Measurements from ENCODE around the gene TMEM147.

Gene TMEM147, protein sequence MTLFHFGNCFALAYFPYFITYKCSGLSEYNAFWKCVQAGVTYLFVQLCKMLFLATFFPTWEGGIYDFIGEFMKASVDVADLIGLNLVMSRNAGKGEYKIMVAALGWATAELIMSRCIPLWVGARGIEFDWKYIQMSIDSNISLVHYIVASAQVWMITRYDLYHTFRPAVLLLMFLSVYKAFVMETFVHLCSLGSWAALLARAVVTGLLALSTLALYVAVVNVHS

DNA sequence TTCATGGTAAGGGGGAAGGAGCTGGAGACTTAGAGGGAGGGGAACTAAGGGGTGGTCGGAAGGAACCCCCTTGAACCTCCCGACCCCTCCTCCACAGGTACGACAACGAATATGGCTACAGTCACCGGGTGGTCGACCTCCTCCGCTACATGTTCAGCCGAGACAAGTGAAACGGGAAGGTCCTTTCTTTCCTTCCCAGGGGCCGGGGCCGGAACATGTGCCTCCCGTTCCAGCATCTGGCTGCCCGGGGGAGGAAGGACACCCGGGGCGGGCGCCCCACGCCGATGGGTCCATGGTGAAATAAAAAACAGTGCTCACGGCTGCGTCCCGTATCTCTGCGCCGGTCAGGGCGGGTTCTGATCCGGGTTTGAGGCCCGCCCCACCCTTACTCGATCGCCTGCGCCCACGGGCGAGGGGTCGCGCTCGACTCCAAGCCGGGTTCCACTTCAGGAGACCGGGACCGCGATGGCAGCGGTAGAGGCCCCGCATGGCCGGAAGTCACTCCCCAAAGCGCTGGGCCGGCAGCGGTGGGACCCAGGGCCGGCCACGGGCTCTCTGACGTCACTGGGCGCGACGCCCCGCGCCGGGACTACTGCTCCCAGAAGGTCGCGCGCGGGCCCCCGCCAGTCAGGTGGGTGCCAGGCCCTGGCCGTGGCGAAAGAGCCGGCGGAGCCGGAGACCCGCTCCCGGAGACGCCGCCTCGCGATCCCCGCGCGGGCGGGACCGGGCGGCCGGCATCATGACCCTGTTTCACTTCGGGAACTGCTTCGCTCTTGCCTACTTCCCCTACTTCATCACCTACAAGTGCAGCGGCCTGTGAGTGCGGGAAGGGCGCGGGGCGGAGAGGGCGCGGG lies at the start of gene TMEM147:
Gene TMEM147, plus strand, starts transcription at position 626 of the 854 bp plus-strand sequence. Its CDS starts 114 bp downstream, at position 740.
- peak; percentile 83 for DNase-seq

DNA sequence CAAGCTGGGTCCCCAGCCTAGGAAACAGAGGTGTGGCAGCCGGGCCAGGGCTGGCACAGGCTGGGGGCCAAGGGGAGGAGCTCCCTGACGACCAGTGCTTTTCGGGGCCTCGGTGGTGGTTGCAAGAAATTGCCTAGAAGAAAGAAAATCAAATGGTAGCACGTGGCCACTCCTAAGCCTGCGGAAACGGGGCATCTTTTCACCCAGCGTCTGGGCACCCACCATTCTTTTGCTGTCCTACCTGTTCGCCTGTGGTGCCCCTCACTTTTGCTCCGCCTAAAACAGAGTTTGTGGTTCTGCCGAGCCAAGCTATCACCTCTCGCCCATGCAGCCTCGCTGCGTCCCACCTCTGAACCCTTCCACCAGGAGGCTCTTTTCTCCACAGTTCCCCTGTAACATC lies 48.0 kb upstream of the TMEM147 start:
- DNase-seq: no peak

- DNase-seq: no peak
Measured at GRCh38 chr19:35498220-35498619, 47.2 kb upstream of the TMEM147 start.

DNA sequence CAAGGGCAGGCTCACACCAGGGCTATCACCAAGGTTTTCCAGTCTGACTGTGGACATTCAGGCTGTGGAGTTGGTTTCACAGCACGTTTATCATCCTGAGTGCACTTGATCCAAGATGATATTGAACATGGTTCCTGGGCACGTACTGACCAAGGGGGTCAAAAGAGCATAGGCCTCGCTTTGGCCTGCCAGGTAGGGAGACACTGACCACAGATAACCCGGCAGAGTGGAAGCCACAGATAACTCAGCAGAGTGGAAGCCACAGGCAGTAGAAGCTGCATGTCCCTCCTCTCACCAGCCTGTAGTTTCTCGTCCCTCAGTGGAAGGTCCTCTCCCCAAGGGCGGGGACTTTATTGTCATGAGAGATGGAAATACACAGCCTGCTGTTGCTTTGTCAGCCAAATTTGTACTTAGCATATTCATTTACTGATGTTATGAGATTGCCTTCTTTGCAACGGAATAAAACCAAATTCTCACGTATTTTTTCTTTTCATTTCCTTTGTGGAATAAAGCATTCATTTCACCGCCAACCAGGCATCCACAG lies 46.4 kb upstream of the TMEM147 start:
- no peak for DNase-seq

GRCh38 chr19:35500611-35501010 lies 44.8 kb upstream of the TMEM147 start:
- DNase-seq: no peak

DNA sequence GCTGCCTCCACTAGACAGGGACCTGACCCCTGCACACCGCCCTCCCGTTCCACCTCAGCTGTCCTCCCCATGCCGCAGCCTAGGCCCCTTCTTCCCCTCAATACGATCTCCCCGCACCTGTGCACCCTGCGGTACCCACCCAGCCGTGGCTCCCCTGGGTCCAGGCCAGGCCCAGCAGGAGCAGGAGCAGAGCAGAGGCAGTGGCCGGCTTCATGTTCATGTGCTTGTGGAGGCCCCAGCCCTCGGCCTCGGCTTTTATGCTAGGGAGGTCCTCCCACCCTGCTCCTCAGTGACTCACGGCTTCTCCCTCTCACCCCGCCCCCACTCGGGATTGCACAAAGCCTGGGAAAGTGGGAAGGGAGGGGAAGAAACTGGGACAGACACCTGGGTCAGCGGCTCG lies 43.7 kb upstream of the TMEM147 start:
- no peak for DNase-seq

DNA sequence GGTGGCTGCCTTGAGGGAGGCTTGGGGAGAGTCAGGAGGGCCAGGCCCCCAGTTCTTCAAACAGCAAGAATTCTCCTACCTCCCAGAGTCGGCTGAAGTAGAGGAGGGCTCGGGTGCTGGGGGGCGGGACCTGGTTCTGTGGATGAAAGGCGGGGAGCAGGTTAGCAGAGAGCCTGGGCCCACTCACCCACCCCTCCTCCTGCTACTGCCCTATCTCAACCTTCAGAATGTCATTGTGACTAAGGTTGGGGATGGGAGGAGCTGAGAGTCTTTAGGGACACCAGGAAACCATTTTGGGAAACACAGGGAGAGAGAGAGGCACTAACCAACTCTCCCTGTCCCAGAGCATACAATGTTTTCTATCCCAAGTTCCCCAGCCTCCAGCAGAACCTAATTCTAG lies 42.7 kb upstream of the TMEM147 start:
- DNase-seq: no peak

DNA sequence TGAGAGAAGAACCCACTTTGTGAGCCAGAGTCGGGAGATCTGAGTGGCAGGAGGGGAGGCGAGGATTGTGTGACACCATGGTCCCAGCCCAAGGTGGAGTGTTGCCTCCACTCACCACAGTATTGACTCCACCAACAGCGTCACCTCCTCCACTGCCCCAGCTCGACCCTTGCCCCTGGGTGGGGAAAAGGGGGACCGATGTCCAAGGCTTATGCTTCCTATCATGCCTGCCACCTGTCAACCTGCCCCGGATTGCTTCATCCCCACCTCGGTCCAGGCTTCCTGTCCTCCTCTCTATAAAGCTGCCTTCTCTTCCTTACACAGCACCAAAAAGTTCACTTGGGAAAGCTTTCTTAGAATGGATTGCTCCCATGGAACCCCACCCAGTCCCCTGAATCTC lies 39.4 kb upstream of the TMEM147 start:
- DNase-seq: no peak

DNA sequence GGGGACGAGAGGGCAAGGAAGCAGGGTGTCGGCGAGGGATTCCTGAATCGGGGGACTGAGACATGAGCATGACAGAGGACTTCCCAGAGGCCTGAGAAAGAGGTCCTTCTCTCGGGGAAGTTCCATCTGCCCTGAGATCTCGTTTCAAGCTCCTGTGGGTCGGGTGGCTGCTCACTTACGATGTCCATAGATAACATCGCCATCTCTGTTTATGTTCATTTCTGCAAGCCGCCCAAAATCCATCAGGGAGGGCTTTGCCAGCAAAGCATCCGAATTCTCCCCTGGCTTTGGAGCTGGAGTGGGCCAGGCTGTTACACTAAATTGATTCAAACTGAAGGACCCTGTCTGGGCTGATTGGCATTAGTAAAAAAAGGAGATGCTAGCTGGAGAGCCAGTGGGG lies 37.9 kb upstream of the TMEM147 start:
- no peak for DNase-seq

- no peak for DNase-seq
Measured at GRCh38 chr19:35508129-35508528, 37.3 kb upstream of the TMEM147 start.

- DNase-seq: peak; percentile 43
Measured at GRCh38 chr19:35509018-35509652, 36.3 kb upstream of the TMEM147 start.

DNA sequence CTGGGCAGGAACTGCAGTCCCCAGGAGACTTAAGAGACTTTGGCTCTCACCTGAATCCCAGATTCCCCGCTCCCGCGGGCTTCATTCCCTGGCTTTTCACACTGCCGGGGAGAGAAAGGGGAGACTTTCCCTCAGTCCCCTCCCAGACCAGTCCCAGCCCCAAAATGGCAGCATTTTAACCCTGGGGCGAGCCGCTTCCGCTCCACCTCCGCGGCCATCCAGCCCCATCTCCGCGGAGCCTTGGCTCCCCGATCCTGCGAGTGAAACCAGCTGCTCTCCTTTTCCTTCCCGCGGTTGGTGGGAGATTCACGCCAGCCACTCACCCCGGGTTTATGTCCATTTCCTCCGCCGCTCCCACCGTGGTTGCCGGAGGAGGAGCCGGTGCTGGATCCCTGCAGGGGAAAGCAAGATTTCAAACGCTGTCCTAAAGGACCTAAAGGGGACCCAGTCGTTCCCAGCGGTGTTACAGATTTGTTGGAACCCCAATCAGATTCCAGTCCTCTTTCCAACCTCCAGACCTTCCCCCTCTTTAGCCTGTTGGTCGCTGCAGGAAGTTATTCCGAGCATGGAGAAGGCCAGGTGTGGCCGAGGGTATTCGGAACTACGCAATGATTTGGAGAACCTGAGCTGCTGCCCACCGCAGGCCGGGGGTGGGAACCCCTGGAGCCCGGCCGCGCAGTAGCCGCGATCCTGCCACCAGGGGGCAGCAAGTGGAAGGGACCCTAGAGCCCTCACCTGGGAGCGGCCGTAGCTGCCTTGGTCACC lies 35.4 kb upstream of the TMEM147 start:
- peak; percentile 64 for DNase-seq

DNA sequence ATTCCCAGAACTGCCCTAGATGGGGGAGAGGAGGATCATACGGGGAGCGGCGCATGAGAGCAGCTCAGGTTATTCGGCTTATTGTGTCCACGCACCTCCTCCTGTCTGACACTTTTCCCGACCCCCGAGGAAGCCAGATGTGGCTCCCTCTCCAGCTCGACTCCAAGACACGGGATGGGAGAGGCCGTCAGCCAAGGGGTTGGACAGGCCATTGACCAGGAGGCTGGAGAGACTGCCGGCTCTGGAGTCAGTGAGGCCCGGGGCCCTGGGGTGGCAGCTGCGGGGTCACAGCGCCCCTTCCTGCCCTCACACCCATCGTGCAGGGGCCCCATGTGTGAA lies 34.8 kb upstream of the TMEM147 start:
- DNase-seq: no peak

DNA sequence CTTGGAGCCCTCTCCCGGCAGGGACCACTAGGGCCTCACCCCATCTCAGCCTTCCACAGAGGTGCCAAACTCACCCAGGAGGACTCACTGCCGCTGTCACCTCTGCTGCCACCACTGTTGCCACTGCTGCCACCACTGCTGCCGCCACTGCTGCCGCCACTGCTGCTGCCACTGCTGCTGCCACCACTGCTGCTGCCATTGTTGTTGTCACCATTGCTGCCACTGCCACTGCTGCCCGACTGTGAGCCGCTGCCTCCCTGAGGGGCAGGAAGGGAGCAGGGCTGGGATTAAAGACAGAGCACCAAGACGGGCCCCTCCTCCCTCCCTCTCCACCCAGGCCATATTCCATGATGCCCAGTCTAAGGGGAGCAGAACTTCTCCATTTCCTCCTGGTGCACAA lies 34.1 kb upstream of the TMEM147 start:
- no peak for DNase-seq

DNA sequence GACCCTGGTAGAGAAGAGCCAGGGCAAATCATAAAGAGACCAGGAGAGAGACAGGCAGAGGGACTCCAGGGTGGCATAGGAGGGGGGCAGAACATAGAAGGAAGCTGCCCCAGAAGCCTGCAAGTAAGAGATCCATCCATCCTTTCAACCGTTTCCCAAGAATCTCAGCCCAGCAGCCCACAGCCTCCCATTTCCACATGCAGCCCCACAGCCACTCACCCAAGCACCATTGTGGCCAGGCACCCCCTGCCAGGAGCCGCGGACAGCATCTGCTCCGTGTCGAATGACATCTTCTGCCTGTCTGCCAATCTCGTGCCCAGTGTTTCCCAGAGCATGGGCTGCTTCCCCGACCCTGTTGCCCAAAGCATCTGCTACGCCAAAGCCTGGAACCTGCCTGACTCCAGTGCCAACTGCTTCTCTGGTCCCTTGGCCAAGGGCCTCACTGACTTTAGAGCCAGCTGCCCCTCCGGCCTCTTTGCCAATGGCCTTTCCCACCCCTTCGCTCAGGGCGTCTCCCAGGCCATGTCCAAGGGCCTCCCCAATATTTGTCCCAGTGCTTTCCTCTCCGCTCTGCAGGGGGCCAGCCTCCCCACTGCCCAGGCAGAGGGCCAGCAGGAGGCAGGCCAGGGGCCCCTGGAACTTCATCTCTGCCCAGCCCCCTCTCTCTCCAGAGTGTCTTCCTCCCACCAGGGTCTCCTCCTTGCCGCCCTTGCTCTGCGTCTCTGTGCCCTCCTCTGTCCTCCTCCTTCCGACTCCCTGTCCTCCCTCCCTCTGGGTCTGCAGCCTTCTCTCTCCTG lies 32.4 kb upstream of the TMEM147 start:
- no peak for DNase-seq

GRCh38 chr19:35513628-35514281 lies 31.7 kb upstream of the TMEM147 start, which contains the start of gene DMKN:
Gene DMKN (minus strand): TSS chr19:35513649. CDS start chr19:35513475, 174 bp downstream.
- no peak for DNase-seq

DNA sequence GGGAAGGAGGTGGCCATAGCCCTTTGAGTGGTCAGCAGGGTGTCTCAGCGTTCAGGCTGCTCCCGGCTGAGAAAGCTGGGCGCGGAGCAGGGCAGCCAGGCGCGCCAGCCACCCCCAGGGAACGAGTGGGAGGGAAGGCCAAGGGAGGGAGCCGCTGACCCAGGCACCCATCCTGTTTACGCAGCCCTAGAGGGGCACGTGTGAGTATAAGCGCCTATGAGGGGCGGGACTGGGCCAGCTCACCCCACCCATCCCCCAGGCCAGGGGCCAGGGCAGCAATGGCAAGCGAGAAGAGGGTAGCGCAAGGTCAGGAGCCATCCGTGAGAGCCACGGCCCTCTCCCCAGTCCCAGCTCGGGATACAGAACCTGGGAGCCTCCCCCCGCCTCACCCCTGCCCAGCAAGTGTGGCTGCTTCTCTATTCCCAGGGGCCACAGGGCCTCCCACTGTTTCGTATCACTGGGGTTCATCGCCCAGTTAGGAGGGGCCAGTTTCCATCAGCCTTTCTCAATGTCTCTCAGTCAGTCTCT lies 31.1 kb upstream of the TMEM147 start:
- DNase-seq: no peak

DNA sequence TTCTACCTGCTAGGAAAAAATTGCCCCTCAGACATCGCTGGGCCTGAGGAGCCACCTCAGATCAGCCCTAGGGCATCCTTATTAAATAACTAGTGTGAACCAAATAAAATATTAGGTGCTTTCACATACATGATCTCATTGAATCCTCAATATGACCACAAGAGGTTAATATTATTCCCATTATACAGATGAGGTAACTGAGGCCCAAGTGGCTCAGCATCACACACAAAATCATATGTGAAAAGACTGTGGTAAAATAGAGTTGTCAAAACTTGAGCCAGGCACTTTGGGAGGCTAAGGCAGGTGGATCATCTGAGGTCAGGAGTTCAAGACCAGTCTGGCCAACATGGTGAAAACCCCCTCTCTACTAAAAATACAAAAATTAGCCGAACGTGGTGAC lies 29.1 kb upstream of the TMEM147 start:
- no peak for DNase-seq

- no peak for DNase-seq
Measured at GRCh38 chr19:35517342-35517741, 28.1 kb upstream of the TMEM147 start.

- DNase-seq: no peak
Measured at GRCh38 chr19:35518313-35518712, 27.1 kb upstream of the TMEM147 start.

GRCh38 chr19:35519291-35519690 lies 26.1 kb upstream of the TMEM147 start:
- no peak for DNase-seq
